Transverse colon (tissue), 4 donors: ENCODE measurements around the gene CXorf58. TPM values are rescaled to one million over a fixed set of nuclear protein-coding genes. Genes with fewer than 3 reads are reported as not detected.

ENCODE experiments used
- DNase-seq: peaks from one replicate; pipeline ENCODE4 v3.0.0-alpha.2; 2019
- H3K27ac ChIP-seq, 4 donors: fragments of 200-600 bp; sonication (generic); 2 replicates each; pipeline ENCODE4 v1.5.1; 2016 to 2018; ENCODE audit warnings: inconsistent platforms in 4 of 4
- H3K27me3 ChIP-seq: fragments of 200-600 bp; sonication (generic); 2 replicates; pipeline ENCODE4 v1.5.1; 2017; ENCODE audit warnings: inconsistent platforms
- H3K36me3 ChIP-seq, 4 donors: fragments of 200-600 bp; sonication (generic); 2 replicates each; pipeline ENCODE4 v1.5.1; 2017 to 2019; ENCODE audit warnings: inconsistent platforms in 4 of 4
- H3K4me1 ChIP-seq, 4 donors: fragments of 200-600 bp; sonication (generic); 2 replicates each; pipeline ENCODE4 v1.5.1; 2017 to 2020; ENCODE audit warnings: inconsistent platforms in 4 of 4
- H3K4me3 ChIP-seq, 4 donors: fragments of 200-600 bp; sonication (generic); 1 replicate in 1 of 4; 2 replicates in 3 of 4; pipeline versions ENCODE4 v1.5.1 to v1.6.1; 2017 to 2019; ENCODE audit warnings: inconsistent platforms in 4 of 4
- H3K9me3 ChIP-seq, 2 donors: fragments of 200-600 bp; sonication (generic); 2 replicates each; pipeline ENCODE4 v1.5.1; 2017 to 2019; ENCODE audit warnings: inconsistent platforms in 2 of 2
- EP300 ChIP-seq: sonication (generic); formaldehyde crosslinking; IDR thresholded peaks from one replicate; pipeline ENCODE4 v1.6.1; 2017; ENCODE audit warnings: antibody characterized with exemption, low read depth
- POLR2A ChIP-seq: fragments of 450-650 bp; IDR thresholded peaks from one replicate; pipeline ENCODE4 v1.6.1; 2016; ENCODE audit warnings: antibody characterized with exemption, mild to moderate bottlenecking, moderate library complexity
- POLR2AphosphoS5 ChIP-seq, 3 donors: sonication (generic); formaldehyde crosslinking; IDR thresholded peaks; one replicate each; pipeline ENCODE4 v1.6.1; 2016; ENCODE audit warnings: antibody characterized with exemption in 3 of 3
- WGBS, 2 donors: methylation state at CpG; one replicate each; pipeline ENCODE4 v1.1.5; 2018; ENCODE audit warnings: low coverage in 1 of 2; 5-methylcytosine and 5-hydroxymethylcytosine counted together
- in situ Hi-C, 4 donors: fragments of 200-750 bp; cut with MboI; loops; one replicate each; pipeline versions ENCODE4 v1.15.0 to v1.15.1; 2017; ENCODE audit warnings: low sequenced_read_pairs in 3 of 4, low pct_ligation_motif_present in 1 of 4, low pct_unique_long_range_greater_than_20kb in 1 of 4
- intact Hi-C: fragments of 100-400 bp; cut with DNase I; formaldehyde crosslinking; loops from one replicate; pipeline ENCODE4 v1.15.1; 2023; ENCODE audit warnings: low total_unique reads
- total RNA-seq, 4 donors: library from RNA; depleted of rRNA; stranded (reverse); fragments of >200 nt; gene quantifications; one replicate each; pipeline ENCODE4 v1.1.0, GENCODE V29; 2016
- TF ChIP-seq, protein P1 (sequence below), 5 experiments: fragments of 200-600 bp in 3 of 5; fragments of 450-650 bp in 2 of 5; sonication (generic) in 3 of 5; IDR thresholded peaks; 1 replicate in 2 of 5; 2 replicates in 3 of 5; pipeline ENCODE4 v1.5.1; 2016 to 2017; ENCODE audit warnings: antibody characterized with exemption in 5 of 5, inconsistent platforms in 3 of 5, mild to moderate bottlenecking in 2 of 5, moderate library complexity in 1 of 5

CXorf58 gene
- total RNA-seq, 4 donors from 2014 or later = 0.27 TPM; not detected in 3

DNA sequence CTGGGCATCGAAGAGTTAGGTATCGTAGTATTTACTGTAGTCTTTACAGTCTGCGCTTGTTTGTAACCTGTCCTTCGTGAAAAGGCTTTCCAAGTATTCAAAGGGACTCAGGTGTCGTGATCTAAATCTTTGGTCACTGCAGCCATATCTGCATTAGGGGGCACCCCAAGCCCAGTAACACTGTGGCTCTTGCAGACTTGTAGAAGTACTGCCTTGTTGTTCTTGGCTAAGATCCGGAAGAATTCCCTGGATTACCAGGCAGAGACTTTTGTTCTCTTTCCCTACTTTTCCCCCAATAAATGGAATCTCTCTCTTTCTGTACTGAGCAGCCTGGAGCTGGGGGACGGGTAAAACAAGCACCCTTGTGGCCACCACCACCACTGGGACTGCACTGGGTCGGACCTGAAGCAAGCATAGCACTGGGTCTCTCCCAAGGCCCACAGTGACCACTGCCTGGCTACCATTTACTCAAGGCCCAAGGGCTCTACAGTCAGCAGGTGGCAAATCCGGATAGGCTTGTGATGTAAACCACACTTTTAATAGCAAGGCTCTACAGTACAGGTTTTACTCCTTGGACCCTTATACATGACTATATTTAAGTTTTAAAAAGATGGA, 12.0 kb downstream of the CXorf58 start:
- Histone ChIP-seq H3K36me3 (no peaks in the 10 kb centered on the region), H3K4me1 (no peaks in the 10 kb centered on the region), H3K9me3 (no peaks in the 10 kb centered on the region), H3K4me3 (no peak overlapping the region), H3K27me3 (no peaks in the 10 kb centered on the region), H3K27ac (no peak overlapping the region)
- WGBS, 2 donors = 65% methylated on average over 9 of the region's 9 CpGs; no CpG with 5 or more reads in 1 of the 2 donors
- TF ChIP-seq POLR2AphosphoS5 (IDR thresholded peaks at IDR 0.05) = no peak
- TF ChIP-seq POLR2A = no peak
- no peak for TF ChIP-seq EP300
- TF ChIP-seq, protein P1, sequence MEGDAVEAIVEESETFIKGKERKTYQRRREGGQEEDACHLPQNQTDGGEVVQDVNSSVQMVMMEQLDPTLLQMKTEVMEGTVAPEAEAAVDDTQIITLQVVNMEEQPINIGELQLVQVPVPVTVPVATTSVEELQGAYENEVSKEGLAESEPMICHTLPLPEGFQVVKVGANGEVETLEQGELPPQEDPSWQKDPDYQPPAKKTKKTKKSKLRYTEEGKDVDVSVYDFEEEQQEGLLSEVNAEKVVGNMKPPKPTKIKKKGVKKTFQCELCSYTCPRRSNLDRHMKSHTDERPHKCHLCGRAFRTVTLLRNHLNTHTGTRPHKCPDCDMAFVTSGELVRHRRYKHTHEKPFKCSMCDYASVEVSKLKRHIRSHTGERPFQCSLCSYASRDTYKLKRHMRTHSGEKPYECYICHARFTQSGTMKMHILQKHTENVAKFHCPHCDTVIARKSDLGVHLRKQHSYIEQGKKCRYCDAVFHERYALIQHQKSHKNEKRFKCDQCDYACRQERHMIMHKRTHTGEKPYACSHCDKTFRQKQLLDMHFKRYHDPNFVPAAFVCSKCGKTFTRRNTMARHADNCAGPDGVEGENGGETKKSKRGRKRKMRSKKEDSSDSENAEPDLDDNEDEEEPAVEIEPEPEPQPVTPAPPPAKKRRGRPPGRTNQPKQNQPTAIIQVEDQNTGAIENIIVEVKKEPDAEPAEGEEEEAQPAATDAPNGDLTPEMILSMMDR (IDR thresholded peaks at IDR 0.05) = no peak
- DNase-seq = no peak
- in situ Hi-C loops (loop anchor here in 3 of 4 donors (10.0 to 25.0 kb wide), 5 partner anchors 95 to 233 kb away; partner anchors contain the start of genes EIF2S3 (in 1 of the 3) and KLHL15 (in 1 of the 3)), intact Hi-C loops (no loop called here)

GRCh38 chrX:23926015-23926414, 18.2 kb downstream of the CXorf58 start:
- TF ChIP-seq EP300 (no peak), POLR2A (no peak), POLR2AphosphoS5 (IDR thresholded peaks at IDR 0.05) (no peak)
- TF ChIP-seq, protein P1 (IDR thresholded peaks at IDR 0.05) = no peak
- H3K4me3 ChIP-seq = no peak overlapping the region
- H3K27me3 ChIP-seq = no peaks in the 10 kb centered on the region
- no peaks in the 10 kb centered on the region for H3K36me3 ChIP-seq
- H3K9me3 ChIP-seq = no peaks in the 10 kb centered on the region
- no peak overlapping the region for H3K27ac ChIP-seq
- no peaks in the 10 kb centered on the region for H3K4me1 ChIP-seq
- 81% methylated on average over 4 of the region's 4 CpGs; no CpG with 5 or more reads in 1 of the 2 donors for WGBS, 2 donors
- in situ Hi-C loops (no loop called here), intact Hi-C loops (no loop called here)
- DNase-seq = no peak

- H3K36me3 ChIP-seq = no peaks in the 10 kb centered on the region
- H3K27me3 ChIP-seq = no peaks in the 10 kb centered on the region
- TF ChIP-seq, protein P1 (IDR thresholded peaks at IDR 0.05) = no peak
- no peak for TF ChIP-seq POLR2A
- TF ChIP-seq POLR2AphosphoS5 (IDR thresholded peaks at IDR 0.05) = no peak
- no peak for TF ChIP-seq EP300
- no peak overlapping the region for H3K27ac ChIP-seq
- no peaks in the 10 kb centered on the region for H3K9me3 ChIP-seq
- in situ Hi-C loops = no loop called here
- H3K4me1 ChIP-seq = no peaks in the 10 kb centered on the region
- H3K4me3 ChIP-seq = no peak overlapping the region
- 36 to 40% methylated on average over 1 to 2 of the region's 2 CpGs for WGBS, 2 donors
- DNase-seq = no peak
- intact Hi-C loops = no loop called here
Measured at GRCh38 chrX:23930894-23931604, 23.2 kb downstream of the CXorf58 start.

DNA sequence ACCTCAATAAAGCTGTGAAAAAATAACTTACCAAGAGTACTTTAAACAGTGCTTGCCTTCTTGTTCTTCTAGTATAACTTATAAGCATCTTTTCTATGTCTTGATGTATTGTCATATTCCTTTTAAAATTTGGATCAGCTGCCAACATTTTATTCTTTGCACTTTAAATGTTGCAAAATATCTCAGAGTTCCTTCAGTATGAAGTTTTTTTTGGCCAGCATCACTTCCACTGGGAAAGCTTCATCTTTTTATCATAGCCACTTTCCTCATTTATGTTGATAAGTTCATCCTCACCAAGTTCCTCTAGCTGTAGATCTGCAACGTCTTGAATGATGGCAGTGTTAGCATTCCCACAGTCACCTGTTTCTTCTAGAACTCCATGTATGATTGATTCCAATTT, 24.2 kb downstream of the CXorf58 start:
- in situ Hi-C loops (no loop called here), intact Hi-C loops (no loop called here)
- no peak for TF ChIP-seq POLR2AphosphoS5 (IDR thresholded peaks at IDR 0.05)
- no peaks in the 10 kb centered on the region for H3K36me3 ChIP-seq
- WGBS, 2 donors = 18% methylated on average over 1 of the region's 1 CpG; no CpG with 5 or more reads in 1 of the 2 donors
- H3K4me3 ChIP-seq = no peak overlapping the region
- no peak for DNase-seq
- no peaks in the 10 kb centered on the region for H3K9me3 ChIP-seq
- no peaks in the 10 kb centered on the region for H3K27me3 ChIP-seq
- H3K27ac ChIP-seq = no peak overlapping the region
- H3K4me1 ChIP-seq = no peaks in the 10 kb centered on the region
